Skeletal muscle tissue (tissue), 4 donors: ENCODE results near the gene ACD. TPM values are rescaled to one million over a fixed set of nuclear protein-coding genes. Genes with fewer than 3 reads are reported as not detected.
A peak's percentile ranks its signal among the peaks of the same experiment; 100 is the strongest.

Experiments used
- H3K27ac ChIP-seq: one replicate; pipeline ENCODE4 v1.7.0; 2013; ENCODE audit warnings: mild to moderate bottlenecking, low read depth, low read length, inconsistent platforms
- H3K27me3 ChIP-seq, 3 donors: one replicate each; pipeline ENCODE4 v1.7.0; 2013; ENCODE audit warnings: low read length in 3 of 3; ENCODE audit not compliant: control insufficient read depth in 3 of 3, insufficient read depth in 3 of 3
- H3K36me3 ChIP-seq, 3 donors: one replicate each; pipeline ENCODE4 v1.7.0; 2013; ENCODE audit warnings: low read length in 3 of 3; ENCODE audit not compliant: control insufficient read depth in 3 of 3, insufficient read depth in 3 of 3
- H3K4me1 ChIP-seq, 3 donors: one replicate each; pipeline ENCODE4 v1.7.0; 2013; ENCODE audit warnings: low read length in 3 of 3, mild to moderate bottlenecking in 3 of 3; ENCODE audit not compliant: control insufficient read depth in 3 of 3, insufficient read depth in 3 of 3
- H3K4me3 ChIP-seq, 3 donors: one replicate each; pipeline ENCODE4 v1.7.0; 2013; ENCODE audit warnings: low read length in 3 of 3
- H3K9ac ChIP-seq, 3 donors: one replicate each; pipeline ENCODE4 v1.7.0; 2013; ENCODE audit warnings: low read length in 3 of 3, mild to moderate bottlenecking in 3 of 3, moderate library complexity in 2 of 3, low read depth in 1 of 3
- H3K9me3 ChIP-seq, 3 donors: one replicate each; pipeline ENCODE4 v1.7.0; 2013; ENCODE audit warnings: low read length in 3 of 3; ENCODE audit not compliant: control insufficient read depth in 3 of 3
- total RNA-seq: library from RNA; depleted of rRNA; stranded (reverse); fragments of >200 nt; gene quantifications from one replicate; pipeline ENCODE4 v1.2.3, GENCODE V29; 2014
- donor health status: Osteomylitis.

ACD gene
- total RNA-seq, 1 donor from 2014 or later, result 10.4 TPM

DNA sequence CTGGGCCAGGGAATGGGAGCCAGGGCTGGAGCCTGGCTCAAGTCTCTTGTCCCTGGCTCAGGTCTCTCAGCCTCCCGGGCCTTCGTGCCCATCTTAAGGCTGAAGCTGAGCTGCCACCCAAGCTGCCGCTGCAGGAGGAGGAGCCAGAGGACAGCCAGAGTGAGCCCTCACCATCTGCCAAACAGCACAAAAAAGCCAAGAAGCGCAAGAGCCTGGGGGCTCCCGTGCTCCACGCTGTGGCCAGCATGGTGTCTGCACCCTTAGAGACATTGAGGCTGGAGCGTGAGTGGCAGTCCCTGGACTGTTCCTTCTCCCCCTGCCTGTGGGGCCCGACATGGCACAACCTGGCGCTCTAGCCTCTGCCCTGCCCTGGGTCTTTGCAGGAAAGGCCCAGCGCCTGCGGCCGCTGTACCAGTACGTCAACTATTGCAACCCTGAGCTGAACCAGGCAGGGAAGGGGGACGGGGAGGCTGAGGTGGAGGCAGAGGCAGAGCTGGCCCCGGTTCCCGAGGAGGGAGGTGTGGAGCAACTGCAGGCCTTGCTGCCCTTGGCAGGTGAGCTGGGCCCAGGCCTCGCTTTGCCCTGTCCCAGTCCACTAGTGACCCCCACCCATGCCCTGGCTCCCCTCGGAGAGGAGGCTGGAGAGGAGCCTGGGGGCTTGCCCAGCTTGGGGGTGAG is 7.9 kb upstream of the ACD start:
- H3K4me1 ChIP-seq, result peaks cover 21 to 34% (median 22%) of the 10 kb centered on the region in 3 donors
- peak overlapping the region; percentile 81 for H3K27ac ChIP-seq
- H3K36me3 ChIP-seq, result peaks cover 0 to 5% (median 3%) of the 10 kb centered on the region in 3 donors
- H3K27me3 ChIP-seq, result no peaks in the 10 kb centered on the region
- no peaks in the 10 kb centered on the region for H3K9me3 ChIP-seq
- peak overlapping the region; percentile 81 to 90 (median 90) for H3K9ac ChIP-seq
- peak overlapping the region; percentile 78 to 88 (median 85) for H3K4me3 ChIP-seq

DNA sequence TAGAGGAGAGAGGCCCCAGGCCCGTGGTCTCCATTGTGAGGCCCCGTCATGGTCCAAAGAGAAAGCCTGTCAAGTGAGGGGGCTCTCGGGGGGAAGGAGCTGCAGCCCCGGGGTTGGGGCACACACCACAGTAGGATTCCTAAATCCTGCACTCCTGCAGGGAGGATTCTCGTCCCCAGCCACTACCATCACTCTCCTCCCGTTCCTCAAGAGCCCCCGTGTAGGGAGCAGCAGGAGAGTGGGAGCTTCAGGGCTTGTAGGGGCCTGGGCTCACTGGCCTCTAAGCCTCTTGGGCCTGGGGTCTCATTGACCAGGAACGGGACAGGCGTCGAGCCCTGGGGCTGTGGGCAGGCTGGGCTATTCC is 7.4 kb upstream of the ACD start:
- peak overlapping the region; percentile 81 to 90 (median 90) for H3K9ac ChIP-seq

DNA sequence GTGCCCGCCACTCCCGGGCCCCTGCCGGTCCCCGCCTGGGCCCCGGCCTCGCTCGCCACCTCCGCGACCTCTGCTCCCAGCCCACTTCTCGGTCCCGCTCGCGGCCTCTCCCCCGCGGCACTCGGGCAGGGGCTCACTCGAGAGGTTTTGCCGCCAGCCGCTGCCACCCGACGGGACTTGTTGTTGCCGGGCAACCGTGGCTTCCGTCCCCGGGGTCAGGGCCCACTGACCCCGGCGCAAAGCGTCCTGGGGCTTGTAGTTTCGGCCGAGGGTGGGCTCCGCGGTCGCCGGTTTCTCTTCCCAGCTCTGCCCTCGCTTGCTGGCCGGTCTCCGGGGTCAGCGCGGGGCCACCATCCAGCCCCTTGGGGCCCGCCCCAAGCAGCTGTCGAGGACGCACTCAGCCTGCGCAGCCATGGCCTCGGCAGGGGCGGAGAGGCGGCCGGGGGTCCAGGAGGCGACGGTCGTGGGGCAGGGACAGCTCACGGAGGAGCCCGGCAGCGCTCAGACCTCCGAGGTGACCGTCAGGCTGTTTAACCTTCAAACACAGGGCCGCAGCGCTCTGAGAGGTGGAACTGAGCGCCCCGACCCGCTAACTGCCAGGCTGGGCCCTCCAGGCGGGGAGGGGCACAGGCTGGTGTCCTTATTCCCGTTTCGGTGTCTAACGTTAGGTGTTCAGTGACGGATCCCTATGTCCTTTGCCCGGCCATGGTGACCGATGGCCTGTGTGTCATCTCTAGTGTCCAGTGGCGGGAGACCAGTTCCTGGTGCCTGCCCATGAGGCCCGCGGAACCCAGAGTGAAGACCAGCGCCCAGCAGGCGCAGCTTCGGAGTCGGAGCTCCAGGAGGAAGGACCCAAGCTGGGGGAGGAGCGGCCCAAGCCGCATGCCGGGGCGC is 6.7 kb upstream of the ACD start, which contains the start of the genes C16orf86 and ENKD1:
Gene C16orf86 (plus strand): TSS at position 256 of the 894 bp plus-strand sequence. CDS start 157 bp downstream, at position 413.
Gene ENKD1 (minus strand): TSS at position 192 of the 894 bp plus-strand sequence. CDS start 308 bp downstream, outside the sequence.
- H3K36me3 ChIP-seq, result peaks cover 4 to 8% (median 7%) of the 10 kb centered on the region in 3 donors
- no peaks in the 10 kb centered on the region for H3K9me3 ChIP-seq
- H3K9ac ChIP-seq, result peak within 1 kb of the TSS; percentile 81 to 90 (median 90)
- H3K27ac ChIP-seq, result peak within 1 kb of the TSS; percentile 81
- H3K27me3 ChIP-seq, result no peaks in the 10 kb centered on the region
- peaks cover 20 to 26% (median 20%) of the 10 kb centered on the region in 3 donors for H3K4me1 ChIP-seq
- H3K4me3 ChIP-seq, result peak within 1 kb of the TSS; percentile 78 to 88 (median 85)

More for the DNA sequence above, 7.4 kb upstream of the ACD start:
- Histone ChIP-seq H3K36me3 (peaks cover 4 to 7% (median 7%) of the 10 kb centered on the region in 3 donors), H3K27ac (peak overlapping the region; percentile 81), H3K9me3 (no peaks in the 10 kb centered on the region), H3K4me3 (peak overlapping the region; percentile 78 to 88 (median 85)), H3K27me3 (no peaks in the 10 kb centered on the region), H3K4me1 (peaks cover 20 to 30% (median 20%) of the 10 kb centered on the region in 3 donors)

DNA sequence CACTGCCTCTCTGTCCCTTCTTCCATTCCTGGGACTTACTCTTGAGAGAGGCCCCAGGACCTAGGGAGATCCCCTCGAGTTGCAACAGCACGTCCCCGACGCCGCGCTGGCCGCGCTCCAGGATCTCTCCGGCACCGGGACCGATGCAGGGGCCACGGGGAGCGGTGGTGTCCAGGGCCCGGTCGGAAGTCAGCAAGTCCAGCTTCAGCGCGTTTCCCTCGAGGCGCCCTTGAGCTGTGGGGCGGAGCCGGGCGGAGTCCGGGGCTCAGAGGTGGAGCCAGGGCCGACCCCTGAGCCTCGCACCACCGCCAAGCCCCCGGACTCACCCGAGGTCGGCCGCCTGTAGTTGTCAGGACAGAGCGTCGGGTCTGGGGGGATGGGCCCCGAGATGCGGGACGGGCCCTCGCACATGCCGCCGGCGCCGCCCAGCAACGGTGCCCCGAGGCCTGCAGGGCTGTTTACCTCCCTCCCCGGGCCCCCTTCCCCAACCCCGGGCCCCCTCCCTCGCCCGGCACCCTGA is 6.0 kb upstream of the ACD start:
- peak overlapping the region; percentile 81 for H3K27ac ChIP-seq
- H3K27me3 ChIP-seq, result no peaks in the 10 kb centered on the region
- peaks cover 4 to 8% (median 7%) of the 10 kb centered on the region in 3 donors for H3K36me3 ChIP-seq
- peak overlapping the region; percentile 41 to 88 (median 85) for H3K4me3 ChIP-seq
- H3K9me3 ChIP-seq, result no peaks in the 10 kb centered on the region
- peaks cover 24 to 32% (median 25%) of the 10 kb centered on the region in 3 donors for H3K4me1 ChIP-seq
- peak overlapping the region in 2 of 3 donors; percentile 90 for H3K9ac ChIP-seq

DNA sequence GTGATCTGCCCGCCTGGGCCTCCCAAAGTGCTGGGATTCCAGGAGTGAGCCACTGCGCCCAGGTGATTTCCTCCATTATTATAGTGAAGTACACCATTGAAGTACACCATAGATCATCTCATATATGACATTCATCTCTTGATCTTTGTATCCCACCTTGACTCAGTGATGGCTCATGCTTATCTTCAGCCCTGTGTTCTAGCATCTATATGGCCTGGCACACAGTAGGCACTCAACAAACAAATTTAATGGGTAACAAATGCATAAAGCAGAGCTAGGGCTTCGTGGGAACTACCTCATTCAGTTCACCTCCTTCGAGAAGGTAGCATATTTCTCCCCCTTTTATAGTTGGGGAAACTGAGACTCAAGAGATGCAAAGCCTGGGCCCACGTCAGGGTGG is 5.5 kb upstream of the ACD start:
- peaks cover 26 to 35% (median 27%) of the 10 kb centered on the region in 3 donors for H3K4me1 ChIP-seq
- peak overlapping the region in 2 of 3 donors; percentile 41 to 88 for H3K4me3 ChIP-seq
- peaks cover 4 to 8% (median 7%) of the 10 kb centered on the region in 3 donors for H3K36me3 ChIP-seq
- no peaks in the 10 kb centered on the region for H3K27me3 ChIP-seq
- H3K9me3 ChIP-seq, result no peaks in the 10 kb centered on the region
- peak overlapping the region in 2 of 3 donors; percentile 50 to 67 for H3K9ac ChIP-seq
- no peak overlapping the region for H3K27ac ChIP-seq

DNA sequence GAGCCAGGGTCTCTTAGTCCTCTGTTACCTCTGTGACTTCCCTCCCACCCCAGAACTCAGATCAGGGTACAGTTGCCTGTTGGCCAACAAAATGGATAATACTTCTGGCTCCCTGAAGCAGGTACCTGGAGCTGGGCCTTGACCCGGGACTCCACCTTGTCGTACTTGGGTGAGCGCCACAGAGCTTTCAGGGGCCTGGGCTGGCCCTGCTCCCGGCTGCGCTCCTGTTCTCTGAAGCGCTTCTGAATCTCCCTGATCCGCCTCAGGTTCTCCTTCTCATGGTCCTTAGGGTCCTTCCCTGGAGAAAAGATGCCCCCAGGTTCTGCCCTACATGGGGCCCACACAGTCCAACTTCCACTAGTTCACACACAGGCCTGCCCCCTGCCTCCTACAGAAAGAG is 4.8 kb upstream of the ACD start:
- Histone ChIP-seq H3K9me3 (no peaks in the 10 kb centered on the region), H3K27ac (no peak overlapping the region), H3K4me1 (peaks cover 28 to 41% (median 30%) of the 10 kb centered on the region in 3 donors), H3K36me3 (peaks cover 4 to 8% (median 7%) of the 10 kb centered on the region in 3 donors), H3K4me3 (no peak overlapping the region), H3K27me3 (no peaks in the 10 kb centered on the region), H3K9ac (no peak overlapping the region)

DNA sequence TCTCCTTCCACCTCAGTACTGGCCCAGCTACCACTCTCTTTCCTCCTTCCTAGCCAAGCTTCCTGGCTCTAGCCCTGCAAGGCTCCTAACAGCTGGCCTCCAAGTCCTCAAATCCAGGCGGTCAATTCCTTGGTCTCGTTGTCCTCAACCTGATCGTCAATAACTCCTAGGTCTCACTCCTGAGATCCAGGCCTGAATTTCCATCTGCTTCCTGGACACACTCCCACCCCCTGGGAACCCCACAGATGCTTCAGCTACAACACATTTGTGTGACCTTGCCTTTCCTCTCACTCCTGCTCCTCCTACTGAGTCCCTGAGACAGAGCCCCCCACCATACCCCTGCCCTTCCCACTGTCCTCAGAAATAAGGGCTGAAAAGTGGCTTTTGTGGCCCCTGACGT is 4.2 kb upstream of the ACD start:
- peaks cover 34 to 47% (median 36%) of the 10 kb centered on the region in 3 donors for H3K4me1 ChIP-seq
- no peaks in the 10 kb centered on the region for H3K9me3 ChIP-seq
- H3K27ac ChIP-seq, result no peak overlapping the region
- no peak overlapping the region for H3K9ac ChIP-seq
- H3K27me3 ChIP-seq, result no peaks in the 10 kb centered on the region
- H3K4me3 ChIP-seq, result no peak overlapping the region
- peaks cover 4 to 8% (median 7%) of the 10 kb centered on the region in 3 donors for H3K36me3 ChIP-seq

DNA sequence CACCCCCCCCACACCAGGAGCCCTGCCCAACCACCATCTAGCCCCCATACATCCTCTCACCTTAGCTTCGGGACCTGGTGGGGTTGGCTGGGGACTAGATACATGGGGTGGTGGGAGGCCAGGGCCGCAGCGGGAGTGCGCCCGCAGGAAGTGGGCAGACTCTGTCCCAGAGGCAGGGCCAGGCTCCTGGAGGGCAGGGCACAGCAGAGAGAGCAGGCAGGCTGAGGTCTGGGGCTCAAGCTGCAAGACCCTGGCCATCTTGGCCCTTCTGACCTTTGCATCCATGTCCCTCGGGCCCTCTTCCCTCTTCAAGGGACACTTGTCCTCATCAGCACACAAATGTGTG is 3.8 kb upstream of the ACD start:
- peaks cover 38 to 51% (median 40%) of the 10 kb centered on the region in 3 donors for H3K4me1 ChIP-seq
- H3K27me3 ChIP-seq, result no peaks in the 10 kb centered on the region
- H3K9me3 ChIP-seq, result no peaks in the 10 kb centered on the region
- no peak overlapping the region for H3K4me3 ChIP-seq
- no peak overlapping the region for H3K27ac ChIP-seq
- H3K9ac ChIP-seq, result no peak overlapping the region
- H3K36me3 ChIP-seq, result peaks cover 4 to 8% (median 7%) of the 10 kb centered on the region in 3 donors

DNA sequence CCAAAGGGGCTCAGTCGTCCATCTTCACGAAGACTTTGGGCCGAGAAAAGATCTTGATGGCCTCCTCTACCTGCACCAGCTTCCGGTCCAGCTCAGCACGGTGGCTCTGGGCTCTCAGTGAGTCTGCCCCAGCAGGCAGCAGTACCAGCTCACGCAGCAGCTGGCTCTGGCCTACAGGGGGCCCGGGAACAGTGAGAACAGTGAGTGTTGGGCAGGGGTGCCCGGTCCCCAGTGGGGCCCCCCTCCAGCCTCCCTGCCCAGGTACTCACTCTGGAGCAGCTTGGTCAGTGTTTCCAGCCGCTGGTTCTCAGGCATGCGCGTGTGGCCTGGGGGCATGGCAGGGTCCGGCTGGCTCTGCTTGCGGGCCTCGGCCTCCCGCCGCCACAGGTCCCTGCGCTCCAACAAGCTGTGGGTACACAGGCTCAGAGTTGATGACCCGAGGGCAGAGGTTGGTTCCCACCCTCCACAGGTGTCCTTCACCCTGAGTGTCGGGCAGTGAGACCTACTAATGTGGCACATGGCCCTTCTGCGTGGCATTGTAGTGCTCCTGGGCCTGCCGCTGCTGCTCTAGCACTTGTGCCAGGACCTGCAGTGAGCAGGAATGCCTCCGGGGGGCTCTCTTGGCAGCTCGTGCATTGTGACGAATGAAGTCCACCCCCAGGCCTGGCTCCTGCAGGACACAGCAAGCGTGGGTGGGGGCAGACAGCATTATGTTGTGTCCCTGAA is 3.3 kb upstream of the ACD start:
- no peak overlapping the region for H3K9ac ChIP-seq
- no peaks in the 10 kb centered on the region for H3K9me3 ChIP-seq
- H3K27ac ChIP-seq, result no peak overlapping the region
- H3K36me3 ChIP-seq, result peaks cover 7 to 9% (median 8%) of the 10 kb centered on the region in 3 donors
- no peak overlapping the region for H3K4me3 ChIP-seq
- no peaks in the 10 kb centered on the region for H3K27me3 ChIP-seq
- peaks cover 40 to 54% (median 44%) of the 10 kb centered on the region in 3 donors for H3K4me1 ChIP-seq
